GM19468 (cell line): ENCODE data around the gene PTPRM.

Source experiments
- ATAC-seq: cut with Tn5 transposase; IDR thresholded peaks from one replicate; pipeline ENCODE4 v1.9.1; 2021; ENCODE audit warnings: mild to moderate bottlenecking, moderate library complexity, moderate number of reproducible peaks; ENCODE audit not compliant: unreplicated experiment; ENCODE audit errors: extremely low read depth

The PTPRM gene

DNA sequence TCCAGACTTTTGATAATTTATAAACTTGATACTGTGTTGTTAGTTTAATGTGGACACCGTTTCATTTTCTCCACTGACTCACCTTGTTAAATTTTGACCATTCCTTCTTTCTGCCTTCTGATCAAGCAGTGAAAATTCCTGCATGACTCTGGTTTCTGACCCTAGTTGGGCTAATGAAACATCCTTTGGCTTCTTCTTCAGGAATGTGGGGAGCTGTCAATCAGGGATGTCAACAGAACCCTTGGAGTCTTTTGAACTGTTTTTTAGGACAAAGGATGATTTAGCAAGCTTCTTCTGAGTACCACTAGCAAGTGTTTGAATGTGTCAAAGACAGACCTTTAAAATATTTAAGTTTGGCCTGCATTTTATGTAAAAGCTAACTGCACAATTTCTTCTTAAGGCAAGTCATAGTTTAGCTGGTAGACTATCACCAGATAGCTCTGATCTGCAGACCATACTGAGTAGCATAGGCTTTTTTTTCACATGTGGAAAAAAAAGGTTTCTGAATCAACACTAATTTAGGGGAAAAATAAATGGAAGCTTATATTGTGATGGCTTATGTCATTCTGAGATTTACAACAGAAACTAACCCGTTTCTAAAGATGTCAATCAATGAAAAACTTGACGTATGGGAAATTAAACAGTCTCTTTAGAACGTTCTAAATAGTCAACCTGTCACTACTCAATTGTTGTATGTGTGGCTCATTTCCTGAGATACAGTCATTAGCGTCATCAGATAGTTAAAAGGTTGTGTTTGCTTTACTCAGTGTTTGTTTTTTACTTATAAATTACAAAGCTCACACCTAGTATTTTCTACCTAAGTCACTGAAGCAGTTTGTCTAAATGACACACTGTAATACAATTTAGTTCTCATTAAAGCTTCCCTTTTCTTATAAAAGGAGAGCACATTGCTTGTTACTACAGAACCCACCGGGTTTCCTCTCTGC, 311.4 kb downstream of the PTPRM start:
- ATAC-seq = no peak

DNA sequence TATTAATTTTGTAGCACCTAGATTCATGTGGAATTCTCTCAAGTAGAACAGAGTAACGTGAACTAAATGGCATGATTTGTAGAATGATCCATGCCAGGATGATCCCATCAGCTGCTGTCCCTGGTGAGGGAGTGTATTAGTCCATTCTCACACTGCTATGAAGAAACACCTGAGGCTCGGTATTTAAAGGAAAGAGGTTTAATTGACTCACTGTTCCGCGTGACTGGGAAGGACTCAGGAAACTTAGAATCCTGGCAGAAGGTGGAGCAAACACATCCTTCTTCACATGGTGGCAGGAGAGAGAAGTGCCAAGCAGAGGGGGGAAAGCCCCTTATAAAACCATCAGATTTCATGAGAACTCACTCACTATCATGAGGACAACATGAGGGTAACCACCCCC, 312.6 kb downstream of the PTPRM start:
- ATAC-seq = no peak

DNA sequence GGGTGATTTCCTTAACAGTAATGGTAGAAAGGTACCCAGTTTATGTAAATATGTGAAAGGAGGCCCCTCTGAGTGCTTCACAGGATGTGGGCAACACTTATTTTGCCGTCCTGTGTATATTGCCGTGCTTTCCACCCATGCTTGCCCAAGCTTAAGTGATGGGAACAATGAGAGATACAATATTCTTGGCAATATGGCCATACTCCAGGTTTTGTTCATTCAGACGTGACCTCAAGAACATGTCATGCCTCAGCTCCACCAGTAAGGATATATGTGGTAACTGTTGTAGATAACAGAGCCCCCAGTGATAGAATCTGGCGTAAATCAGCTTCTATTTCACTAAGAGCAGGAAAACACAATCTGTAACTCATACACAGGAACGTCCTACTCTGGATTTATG, 318.7 kb downstream of the PTPRM start:
- ATAC-seq = no peak

DNA sequence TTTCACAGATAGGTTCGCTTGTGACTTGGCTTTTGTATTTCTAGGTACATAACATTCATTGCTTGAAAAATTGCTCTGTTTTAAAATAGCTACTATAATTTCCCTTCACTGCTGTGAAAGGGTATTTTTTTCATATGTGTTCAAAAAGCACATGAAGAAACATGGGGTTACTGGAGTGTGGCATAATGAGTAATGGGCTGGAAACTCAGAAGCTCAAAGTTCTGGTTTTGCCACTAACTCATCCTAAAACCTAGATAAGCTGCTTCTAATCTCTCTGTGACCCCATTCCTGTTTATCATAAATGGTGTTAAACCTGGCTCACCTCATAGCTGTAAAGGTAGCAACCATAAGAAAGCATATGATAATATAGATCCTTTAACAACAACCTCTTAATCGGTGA, 319.3 kb downstream of the PTPRM start:
- ATAC-seq = no peak

DNA sequence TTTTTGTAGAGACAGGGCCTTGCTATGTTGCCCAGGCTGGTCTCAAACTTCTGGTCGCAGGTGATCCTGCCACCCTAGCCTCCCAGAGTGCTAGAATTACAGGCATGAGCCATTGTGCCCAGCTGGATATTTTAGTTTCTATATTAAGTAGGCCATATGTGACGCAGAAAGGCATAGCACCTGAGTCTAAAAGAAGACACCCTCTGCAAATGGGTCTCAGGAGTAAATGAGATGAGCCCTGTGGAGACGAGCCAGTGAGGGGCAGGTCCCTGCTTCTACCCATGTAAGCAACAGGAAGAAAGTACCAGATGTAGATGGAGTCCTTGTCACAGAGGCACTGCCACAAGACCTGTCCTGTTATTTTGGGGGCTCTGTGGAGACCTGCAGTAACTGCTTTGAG, 322.4 kb downstream of the PTPRM start:
- no peak for ATAC-seq

DNA sequence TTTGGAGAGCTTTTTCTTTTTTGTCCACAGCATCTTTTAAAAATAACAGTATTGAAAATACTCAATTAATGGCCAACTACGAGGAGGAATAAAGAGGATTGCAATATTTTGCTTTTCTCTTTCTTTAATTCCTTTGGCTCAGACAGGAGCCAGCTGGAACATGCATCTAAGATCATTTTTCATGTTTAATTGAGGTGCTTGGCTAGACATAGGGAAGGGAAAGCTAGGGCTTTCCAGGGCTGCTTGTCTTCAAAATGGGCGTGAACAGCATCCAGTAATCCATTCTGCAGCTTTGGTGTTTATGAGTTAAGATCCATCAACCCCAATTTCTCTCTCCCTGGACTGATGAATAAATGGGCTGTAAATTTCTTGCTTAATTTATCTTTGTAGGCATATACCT, 323.0 kb downstream of the PTPRM start:
- no peak for ATAC-seq

DNA sequence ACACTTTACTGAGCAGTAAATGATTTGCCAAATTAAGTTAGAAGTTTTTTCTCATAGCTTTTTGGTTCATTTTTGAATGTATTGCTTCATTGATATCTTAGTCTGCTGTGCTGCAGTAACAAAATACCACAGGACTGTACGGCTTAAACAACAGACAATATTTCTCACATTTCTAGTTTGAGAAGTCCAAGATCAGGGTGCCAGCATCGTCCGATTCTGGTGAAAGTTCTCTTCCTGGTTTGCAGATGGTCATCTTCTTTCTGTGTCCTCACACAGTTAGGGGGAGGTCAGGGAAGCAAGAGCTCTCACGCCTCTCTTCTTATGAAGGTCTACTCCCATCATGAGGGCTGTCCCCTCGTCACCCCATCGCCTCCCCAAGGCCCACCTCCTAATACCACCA, 325.4 kb downstream of the PTPRM start:
- no peak for ATAC-seq

DNA sequence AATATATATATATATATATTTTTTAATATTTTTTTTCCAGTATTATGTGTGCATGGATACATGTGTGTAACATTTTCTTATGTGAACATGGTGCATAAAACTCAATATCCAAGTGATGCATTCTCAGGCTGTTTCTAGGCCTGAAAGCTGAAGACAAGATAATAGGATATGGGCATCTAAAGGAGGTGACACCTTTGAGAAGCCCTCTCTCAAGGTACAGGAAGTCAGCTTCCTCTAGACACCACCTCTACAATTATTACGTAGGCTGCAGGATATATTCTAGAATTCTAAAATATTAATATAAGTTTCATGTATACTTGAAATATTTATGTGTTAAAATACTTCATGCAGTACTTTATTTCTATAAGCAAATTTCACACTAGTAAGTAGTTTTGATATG, 327.5 kb downstream of the PTPRM start:
- no peak for ATAC-seq

DNA sequence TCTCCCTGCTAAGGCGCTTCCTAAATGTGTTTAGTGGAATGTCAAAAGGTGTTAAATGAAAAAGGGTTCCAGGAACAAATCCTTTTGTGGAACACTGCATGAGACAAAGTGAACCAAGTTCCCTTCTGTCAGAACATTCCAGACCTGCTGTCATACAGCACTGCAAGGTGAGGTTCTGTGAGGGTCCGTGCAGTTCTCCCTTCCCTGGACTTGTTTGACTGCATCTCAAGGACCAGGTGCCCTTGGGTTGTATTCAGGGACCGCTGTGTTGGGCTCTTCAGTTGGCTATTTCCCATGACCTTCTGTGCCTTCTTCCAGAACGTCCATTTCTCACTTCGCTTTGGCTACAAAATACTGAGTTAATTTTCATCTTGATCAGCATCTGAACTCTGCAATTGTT, 328.2 kb downstream of the PTPRM start:
- no peak for ATAC-seq

DNA sequence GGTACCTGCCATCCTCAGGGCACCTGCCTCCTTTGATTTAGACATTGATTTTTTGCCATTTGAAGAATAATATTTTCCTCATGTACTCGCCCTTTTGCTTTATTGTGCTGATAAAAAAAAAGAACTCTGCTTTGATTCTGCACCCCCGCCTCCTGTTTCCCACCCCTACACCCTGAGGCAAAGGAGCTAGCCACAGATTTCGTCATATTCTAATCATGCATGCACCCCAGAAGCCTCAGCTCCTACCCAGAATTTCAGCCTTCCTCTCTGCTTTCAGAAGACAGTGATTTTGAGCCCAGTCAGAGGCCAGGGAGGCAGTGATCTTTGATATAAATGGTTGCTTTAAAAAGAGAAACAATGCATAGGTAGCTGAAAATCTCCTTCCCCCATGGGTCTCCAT, 329.0 kb downstream of the PTPRM start:
- ATAC-seq = no peak

DNA sequence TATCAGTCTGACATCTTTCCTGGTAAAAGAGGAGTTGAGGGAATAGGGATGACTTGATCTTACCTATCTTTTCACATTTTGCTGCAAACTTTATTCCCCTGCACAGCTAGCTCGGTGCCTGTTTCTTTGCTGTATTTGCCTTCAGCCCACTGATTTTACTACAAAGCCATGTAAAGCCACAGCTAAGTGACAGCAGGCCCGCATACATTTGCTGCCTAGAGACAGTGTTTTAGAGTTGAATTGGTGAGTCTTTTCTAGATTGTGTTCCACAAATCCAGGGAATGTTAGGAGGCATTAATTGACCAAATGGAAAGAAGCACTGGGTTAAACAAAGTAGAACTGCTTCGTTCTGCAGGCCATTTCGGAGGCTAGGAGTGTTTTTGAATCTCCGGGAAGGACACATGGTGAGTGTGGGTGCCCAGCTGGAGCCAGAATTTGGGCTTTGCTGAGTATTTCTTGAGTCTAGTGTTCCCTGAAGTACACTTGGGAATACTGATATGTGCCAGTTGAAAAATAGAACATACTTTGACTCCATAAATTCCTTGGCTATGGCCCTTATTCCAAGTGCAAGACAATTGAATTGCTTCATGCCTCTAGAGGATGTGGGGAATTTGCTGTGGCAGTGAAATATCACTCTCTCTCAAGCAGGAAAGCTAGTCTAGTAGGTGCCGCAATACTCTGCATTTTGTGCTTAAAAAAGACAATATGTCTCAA, 329.8 kb downstream of the PTPRM start:
- no peak for ATAC-seq

DNA sequence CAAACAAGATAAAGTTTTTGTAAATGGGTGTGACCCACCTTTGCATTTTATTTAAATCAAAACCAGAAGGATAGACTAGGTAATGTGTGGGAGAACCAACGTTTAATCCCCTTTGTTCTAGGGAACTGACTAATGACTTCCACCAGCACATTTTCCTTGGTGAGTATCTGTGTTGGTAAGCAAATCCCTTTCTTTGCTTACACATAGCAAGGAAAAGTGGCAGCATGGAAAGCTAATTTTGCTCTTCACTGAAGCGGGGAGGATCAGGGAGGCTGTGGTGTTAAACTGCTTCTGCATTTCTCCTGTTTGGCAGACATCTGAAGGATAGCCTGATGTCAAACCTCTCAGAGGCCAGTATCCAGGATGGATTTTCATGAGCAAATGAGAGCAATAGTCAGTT, 331.1 kb downstream of the PTPRM start:
- no peak for ATAC-seq

DNA sequence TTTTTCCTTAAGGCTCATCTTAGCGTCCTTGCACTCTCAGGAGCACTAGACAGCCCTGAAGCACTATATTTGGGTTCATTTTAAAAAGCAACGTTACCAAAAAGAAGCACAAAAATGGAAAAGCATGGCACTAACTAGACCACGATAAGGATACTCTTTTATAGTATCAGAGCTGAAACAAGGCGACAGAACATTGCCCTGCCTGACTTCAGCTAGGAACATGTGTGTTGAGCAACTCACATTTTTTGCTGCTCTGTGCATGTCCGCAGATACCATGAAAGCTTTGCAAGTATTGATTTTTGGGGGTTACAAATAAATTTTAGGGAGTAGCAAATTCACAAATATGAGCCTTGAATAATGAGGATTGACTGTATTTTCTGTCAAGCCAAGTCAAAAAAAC, 332.0 kb downstream of the PTPRM start:
- ATAC-seq = no peak

DNA sequence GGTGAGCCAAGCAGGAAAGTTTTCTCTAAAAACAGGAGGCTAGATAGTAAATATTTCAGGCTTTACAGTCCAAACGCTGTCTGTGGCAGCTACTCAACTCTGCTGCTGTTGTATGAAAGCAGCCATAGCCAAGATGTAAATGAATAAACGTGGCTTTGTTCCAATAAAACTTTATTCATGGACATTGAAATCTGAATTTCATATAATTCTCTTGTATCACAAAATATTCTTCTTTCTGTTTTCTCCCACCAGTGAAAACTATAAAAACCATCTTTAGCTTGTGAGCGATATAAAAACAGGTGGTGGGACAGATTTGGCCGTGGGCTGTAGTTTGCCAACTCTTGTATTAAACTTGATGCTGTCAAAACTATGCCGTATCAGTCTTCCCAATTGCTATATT, 333.0 kb downstream of the PTPRM start:
- ATAC-seq = no peak

DNA sequence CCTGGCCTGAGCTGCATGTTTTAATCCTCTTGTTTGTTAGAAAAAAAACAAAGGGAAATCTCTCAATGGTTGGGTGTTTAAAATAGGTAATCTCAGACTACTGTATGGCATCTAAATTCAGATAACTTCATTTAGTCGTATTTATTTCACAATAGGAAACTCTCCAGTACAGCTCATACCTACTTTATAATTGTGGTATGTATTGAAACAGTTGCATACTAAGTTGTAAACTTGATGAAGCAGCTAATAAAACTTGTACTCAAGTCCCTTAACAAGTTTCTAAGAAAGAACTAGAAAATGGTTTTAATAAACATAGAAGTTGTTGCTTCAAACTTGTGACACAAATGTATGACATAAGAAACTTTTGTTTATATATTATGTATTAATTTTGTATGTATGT, 334.5 kb downstream of the PTPRM start:
- no peak for ATAC-seq

DNA sequence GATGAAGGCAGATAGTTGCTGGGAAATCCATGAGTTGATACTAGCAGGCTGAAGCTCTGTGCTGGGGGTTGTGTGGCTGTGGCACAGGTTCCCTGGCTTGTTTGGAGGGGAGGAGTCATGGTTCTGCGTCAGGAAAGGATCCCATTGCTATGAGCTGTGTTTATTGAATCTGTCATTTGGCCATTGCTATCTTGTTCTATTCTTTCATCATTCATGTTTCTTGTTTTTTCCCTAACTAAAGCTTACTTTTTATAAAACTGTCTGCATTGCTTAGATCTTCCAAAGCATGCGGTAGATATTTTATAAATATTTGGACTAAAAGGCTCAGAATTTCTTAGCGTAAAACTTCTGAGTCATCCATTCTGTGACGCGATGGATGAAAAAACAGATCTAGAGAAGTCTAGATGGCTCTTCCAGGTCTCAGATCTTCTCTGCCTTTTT, 335.3 kb downstream of the PTPRM start:
- no peak for ATAC-seq

DNA sequence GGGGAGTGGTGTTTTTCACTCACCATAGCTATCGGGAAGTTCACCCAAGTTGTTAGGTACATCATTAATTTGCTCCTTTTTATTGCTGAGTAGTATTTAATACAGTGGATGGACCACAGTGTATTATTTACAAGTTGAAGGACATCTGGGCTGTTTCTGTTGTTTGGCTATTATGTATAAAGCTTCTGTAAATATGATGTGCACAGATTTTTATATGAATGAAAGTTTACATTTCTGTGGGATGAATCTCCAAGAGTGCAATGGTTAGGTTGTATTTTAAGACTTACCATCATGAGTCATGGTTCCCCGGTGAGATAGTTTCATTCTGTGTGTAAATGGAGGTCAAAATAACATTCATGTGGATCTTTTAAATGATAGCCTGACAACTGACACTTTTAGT, 337.4 kb downstream of the PTPRM start:
- no peak for ATAC-seq

DNA sequence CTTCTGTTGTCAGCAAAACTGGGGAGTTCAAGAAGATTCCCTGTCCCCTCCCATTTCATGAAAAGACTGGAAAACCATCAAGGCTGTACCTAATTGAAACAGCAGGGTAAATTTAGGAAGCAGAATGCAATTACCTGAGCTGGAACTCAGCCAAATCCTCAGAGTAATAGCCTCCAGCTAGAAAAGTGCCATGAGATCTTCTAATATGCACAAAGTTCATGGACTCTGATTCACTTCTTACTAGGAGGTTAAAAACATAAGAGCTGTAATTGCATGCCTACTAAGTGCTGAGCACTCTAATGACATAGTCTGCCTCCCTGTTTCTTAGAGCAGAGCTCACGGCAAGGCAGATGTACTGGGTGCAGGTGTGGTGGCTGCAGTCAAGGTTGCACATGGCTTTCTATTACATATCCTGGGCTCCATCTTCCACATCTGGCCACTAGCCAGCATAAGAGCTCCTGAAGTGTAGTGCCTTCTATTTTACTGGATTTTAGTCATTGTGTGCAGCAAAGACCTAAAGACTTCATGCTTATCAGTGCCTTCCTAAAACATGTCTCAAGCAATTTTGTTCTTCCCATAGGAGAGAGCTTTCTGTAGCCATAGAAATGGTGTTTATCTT, 341.7 kb downstream of the PTPRM start:
- no peak for ATAC-seq

DNA sequence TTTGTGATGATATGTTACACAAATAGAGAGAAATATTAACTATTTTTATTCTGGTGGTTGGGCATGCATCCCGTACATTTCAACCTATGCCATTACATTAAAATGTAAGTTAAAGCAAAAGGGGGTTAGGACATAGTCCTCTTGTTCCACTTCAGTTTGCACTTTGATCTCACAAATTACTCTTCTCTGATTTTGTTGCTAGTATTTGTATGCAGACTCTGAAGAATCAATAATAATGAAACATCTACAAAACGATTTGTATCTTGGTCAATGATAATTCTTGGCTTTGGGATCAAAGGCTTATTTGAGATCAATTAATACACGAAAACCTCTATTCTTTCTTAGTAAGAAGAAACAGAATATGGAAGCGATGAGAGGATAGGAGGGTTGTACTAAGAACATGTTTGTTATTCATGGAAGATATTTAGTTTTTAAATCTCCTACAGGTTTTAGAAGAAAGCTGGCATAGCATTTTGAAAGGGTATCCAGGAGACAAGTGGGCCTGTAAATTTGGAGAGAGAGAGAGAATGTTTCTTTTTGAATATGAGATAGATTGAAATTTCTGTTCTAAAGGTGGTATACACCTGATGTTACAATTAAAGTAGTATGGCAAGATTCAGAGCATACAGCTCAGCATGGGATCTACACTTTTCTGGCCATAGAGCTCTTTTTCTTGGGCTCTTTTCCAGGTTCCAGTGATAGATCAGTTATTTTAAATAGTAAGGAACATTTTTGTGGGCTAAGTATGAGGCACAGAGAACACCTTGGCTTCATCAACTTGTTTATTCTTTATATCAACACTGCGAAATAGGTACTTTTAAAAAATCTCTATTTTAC, 347.9 kb downstream of the PTPRM start:
- no peak for ATAC-seq

DNA sequence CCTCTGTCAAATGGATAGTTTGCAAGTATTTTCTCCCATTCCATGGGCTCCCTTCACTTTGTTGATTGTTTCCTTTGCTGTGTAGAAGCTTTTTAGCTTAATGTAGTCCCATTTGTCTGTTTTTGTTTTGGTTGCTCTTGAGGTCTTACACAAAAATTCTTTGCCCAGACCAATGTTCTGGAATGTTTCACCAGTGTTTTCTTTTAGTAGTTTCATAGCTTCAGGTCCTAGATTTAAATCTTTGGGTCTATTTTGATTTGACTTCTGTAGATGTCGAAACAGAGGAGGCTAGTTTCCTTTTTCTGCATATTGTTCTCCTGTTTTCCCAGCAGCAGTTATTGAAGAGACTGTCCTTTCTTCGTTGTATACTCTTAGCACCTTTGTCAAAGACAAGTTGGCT, 351.6 kb downstream of the PTPRM start:
- no peak for ATAC-seq
